Activated naive CD4-positive, alpha-beta T cell treated with anti-CD3 and anti-CD28 coated beads, Interleukin-2, amount 50 U/mL, for 72 hours (primary cell): ENCODE results near the gene IL18. TPM values are rescaled to one million over a fixed set of nuclear protein-coding genes. Genes with fewer than 3 reads are reported as not detected.
"Not testable (repeated sequence)": the region's sequence is repeated elsewhere in the genome, so short reads cannot be mapped to it uniquely, and the experiment has no call there.

Source experiments
- ATAC-seq, 2 donors: fragments of 150-1000 bp; cut with Tn5 transposase; 2 replicates each; pipeline ENCODE4 v1.10.0; 2021; ENCODE audit warnings: mild to moderate bottlenecking in 2 of 2, moderate library complexity in 2 of 2
- DNase-seq, 2 donors: peaks; one replicate each; pipeline ENCODE4 v3.0.0; 2021 to 2022; ENCODE audit warnings: low spot score in 2 of 2
- H3K27ac Mint-ChIP-seq, 2 donors: one replicate each; pipeline ENCODE4 v1.8.0; 2022; ENCODE audit warnings: mild to moderate bottlenecking in 2 of 2, mixed read lengths in 2 of 2
- H3K36me3 Mint-ChIP-seq, 2 donors: one replicate each; pipeline ENCODE4 v1.8.0; 2022; ENCODE audit warnings: mixed read lengths in 2 of 2
- H3K9me3 Mint-ChIP-seq, 2 donors: one replicate each; pipeline ENCODE4 v1.8.0; 2022; ENCODE audit warnings: mixed read lengths in 2 of 2
- total RNA-seq, 2 donors: library from RNA; stranded (reverse); gene quantifications; one replicate each; pipeline ENCODE4 v1.2.3, GENCODE V29; 2022

Gene IL18
- total RNA-seq, 2 donors from 2014 or later, result not detected

DNA sequence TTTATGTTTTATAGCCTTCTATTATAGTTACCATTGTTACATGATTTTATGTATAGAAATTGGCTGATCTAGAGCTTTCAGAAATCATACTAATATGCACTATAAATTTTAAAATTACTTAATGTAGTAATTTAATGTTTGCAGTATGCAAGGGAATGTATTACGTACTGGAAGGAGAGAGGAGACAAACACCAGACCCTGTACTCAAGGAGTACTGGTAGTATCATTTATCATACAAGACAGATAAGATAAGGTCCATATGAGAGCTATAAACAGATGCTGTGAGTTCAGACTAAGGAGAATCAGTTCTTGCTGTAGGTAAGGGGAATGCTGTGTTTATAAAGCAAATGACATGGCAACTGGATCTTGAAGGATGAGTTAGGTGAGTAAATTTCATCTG is 12.2 kb upstream of the IL18 start:
- no peak overlapping the region for H3K27ac Mint-ChIP-seq

DNA sequence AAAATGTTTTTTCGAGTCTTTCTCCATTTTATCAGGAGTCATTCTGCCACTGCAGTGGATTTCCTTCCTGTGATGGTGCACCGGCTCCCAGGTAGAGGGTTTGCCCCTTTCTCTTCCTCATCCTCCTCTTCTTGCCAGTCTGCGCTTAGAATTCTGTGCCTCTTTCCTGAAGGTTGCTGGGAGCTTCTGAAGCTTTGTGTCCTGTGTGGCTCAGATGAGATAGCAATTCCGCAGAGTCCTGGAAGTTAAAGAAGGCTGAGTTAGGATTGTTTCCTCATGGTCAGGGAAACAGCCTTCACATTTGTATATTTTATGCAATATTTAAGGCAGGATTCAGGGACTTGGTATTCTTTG is 11.7 kb upstream of the IL18 start:
- Mint-ChIP-seq H3K36me3 (peaks cover 0 to 3% of the 10 kb centered on the region in 2 donors), H3K9me3 (no peaks in the 10 kb centered on the region), H3K27ac (peak overlapping the region in 1 of 2 donors; percentile 69)
- ATAC-seq (no peak), DNase-seq (no peak)

More for the DNA sequence above, 12.2 kb upstream of the IL18 start:
- DNase-seq, result no peak
- H3K36me3 Mint-ChIP-seq, result peaks cover 4 to 8% of the 10 kb centered on the region in 2 donors
- ATAC-seq, result no peak
- H3K9me3 Mint-ChIP-seq, result peaks cover 0 to 3% of the 10 kb centered on the region in 2 donors

DNA sequence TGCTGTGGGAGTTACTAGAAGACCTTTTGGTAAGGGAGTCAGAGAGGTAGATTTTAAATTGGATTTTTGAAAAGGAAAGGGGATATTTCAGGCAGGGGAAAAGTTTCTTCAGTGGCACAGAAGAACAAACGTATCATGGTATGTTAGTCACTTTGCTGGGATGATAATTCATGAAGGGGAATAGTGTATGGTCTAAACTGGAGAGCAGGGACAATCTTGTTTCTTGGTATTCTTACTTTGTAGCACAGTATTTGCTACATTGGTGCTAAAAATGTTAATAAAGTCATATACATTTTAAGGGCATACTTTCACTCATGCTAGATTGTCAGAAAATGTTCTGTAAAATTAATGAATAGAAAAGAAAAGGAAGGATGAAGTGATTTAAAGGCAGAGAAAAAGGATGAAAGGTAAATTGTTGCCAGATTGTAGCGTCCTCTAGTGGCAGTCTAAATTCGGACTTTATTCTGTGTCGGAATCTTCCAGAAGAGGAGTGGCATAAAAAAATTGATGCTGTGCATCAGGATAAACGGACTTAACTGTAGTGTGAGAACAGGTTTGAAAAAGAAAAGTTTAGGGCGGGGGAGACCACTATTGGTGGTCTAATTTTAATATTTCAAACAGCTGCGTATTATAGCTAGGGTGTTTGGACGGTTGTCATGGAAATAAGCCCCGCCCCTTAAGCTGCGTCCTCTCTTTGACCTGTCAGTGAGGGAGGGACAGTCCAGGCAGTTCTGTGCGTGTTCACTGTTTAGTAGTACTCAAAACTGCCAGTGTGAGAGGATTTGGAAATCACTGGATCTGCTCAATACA is 11.1 kb upstream of the IL18 start, which contains the start of gene BCO2:
TSS of gene BCO2 (plus strand) at position 724 of the 810 bp plus-strand sequence. CDS start 90 bp downstream, outside the sequence.
- DNase-seq (peak in 1 of 2 donors; percentile 30), ATAC-seq (peak; percentile 85 to 95)
- no peaks in the 10 kb centered on the region for H3K36me3 Mint-ChIP-seq
- peak within 1 kb of the TSS; percentile 2 to 69 for H3K27ac Mint-ChIP-seq
- H3K9me3 Mint-ChIP-seq, result no peaks in the 10 kb centered on the region

DNA sequence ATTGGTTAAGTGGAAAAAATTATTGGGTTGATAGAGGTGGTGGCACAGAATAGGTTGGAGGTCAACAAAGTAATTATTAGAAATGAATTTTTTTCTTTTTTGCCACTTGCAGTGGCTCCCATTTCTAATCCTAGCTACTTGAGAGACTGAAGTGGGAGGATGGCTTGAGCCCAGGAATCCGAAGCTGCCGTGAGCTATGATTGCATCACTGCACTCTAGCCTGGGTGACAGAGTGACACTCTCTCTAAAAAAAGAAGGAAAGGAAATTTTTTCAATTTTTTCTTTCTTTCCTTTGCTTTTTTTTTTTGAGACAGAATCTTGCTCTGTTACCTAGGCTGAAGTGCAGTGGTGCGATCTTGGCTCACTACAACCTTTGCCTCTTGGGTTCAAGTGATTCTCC is 9.3 kb upstream of the IL18 start:
- no peak for ATAC-seq

DNA sequence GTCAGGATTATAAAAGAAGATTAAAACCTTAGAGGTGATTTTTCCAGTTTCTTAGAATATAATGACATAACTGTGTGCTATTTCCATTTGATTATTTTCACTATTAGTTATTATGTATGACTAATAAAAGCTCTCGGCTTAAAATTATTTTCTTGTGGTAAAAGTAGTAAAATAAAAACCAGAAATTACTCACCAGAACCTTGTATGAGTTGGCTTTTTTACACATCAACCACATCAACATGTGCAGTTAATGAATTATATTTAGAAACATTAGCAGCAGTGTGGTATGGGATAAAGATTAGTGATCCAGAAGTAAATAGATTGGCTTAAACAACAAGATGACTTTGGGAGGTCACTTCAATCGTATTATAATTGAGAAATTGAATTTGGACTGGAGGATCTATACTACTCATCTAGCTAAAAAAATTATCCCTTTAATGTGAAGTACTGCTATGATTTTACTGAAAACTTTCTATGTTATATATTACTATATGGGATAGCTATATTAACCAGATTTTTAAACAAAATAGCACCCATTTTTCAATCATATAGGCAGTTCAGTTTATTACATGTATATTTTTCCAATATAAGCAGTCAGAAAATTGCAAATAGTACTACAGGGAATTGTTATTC is 8.6 kb upstream of the IL18 start:
- no peak for DNase-seq
- peak in 1 of 2 donors; percentile 54 for ATAC-seq
- no peaks in the 10 kb centered on the region for H3K36me3 Mint-ChIP-seq
- H3K27ac Mint-ChIP-seq, result no peak overlapping the region
- H3K9me3 Mint-ChIP-seq, result no peaks in the 10 kb centered on the region

More for the DNA sequence above, 9.3 kb upstream of the IL18 start:
- Mint-ChIP-seq H3K9me3 (no peaks in the 10 kb centered on the region), H3K27ac (no peak overlapping the region), H3K36me3 (no peaks in the 10 kb centered on the region)
- no peak for DNase-seq

DNA sequence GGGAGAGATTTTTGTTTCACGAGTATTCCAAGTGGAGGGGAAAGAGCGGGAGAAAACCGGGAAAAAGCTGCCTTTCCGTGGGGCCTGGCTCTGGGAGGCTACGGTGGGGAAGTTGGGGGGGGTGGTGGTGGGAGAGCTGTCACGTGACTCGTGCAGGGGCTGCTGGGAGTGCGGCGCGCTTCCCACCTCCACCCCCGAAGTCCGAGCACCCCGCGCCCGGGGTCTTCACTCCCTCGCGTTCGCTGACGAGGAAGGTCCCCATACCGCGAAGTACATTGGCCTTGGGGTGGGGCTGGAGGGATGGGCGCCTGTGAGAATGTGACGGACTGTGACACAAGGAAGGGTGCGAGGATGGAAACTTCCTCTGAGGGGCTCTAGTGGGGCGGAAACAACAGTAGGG is 3.3 kb upstream of the IL18 start, which contains the start of gene TEX12:
TSS of gene TEX12 (plus strand) at position 228 of the 400 bp plus-strand sequence. CDS start 1,897 bp downstream, outside the sequence.
- DNase-seq (no peak), ATAC-seq (no peak)
- no peak within 1 kb of the TSS for H3K27ac Mint-ChIP-seq
- peaks cover 4 to 11% of the 10 kb centered on the region in 2 donors for H3K36me3 Mint-ChIP-seq
- peaks cover 0 to 1% of the 10 kb centered on the region in 2 donors for H3K9me3 Mint-ChIP-seq

DNA sequence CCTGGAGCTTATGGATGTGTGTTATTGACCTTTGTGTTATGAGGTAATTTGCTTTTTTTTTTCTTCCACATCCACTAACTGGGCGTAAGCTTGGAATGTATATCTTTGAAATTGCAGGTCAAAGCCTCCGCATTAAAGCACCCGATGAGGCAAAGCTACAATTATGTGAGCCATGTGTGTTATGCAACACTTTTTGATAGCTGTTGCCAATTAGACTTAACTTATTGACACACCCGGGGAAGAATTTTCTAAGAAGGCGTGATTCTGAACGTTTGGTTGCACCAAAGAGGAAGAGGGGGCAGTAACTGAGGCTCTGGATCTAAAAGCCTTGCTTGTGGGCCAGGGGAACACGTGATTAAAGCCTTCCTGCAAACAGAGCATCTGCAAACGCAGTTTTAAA is 2.7 kb upstream of the IL18 start:
- ATAC-seq (no peak), DNase-seq (no peak)
- peaks cover 0 to 5% of the 10 kb centered on the region in 2 donors for H3K9me3 Mint-ChIP-seq
- H3K27ac Mint-ChIP-seq, result no peak overlapping the region
- peaks cover 8 to 15% of the 10 kb centered on the region in 2 donors for H3K36me3 Mint-ChIP-seq

DNA sequence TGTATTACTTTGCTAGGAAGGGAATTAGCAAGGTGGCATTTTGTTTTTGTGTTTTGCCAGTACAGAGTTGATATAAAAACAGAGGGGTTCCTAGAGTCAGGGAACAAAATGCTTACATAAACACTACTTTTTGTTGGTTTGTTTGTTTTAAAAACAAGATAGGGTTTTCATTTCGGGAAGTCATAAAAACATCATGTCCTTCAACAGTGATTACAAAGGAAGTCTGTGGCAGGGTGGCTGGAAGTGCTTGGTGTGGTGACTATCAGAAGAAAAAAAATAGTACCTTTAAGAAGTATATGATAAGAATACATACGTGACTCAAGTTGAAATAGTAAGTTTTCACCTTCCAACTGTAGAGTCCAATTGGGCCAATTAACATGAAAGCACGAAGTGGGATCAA is 1.2 kb upstream of the IL18 start:
- no peak overlapping the region for H3K27ac Mint-ChIP-seq
- no peak for ATAC-seq
- peaks cover 0 to 5% of the 10 kb centered on the region in 2 donors for H3K9me3 Mint-ChIP-seq
- H3K36me3 Mint-ChIP-seq, result peaks cover 8 to 15% of the 10 kb centered on the region in 2 donors
- no peak for DNase-seq

DNA sequence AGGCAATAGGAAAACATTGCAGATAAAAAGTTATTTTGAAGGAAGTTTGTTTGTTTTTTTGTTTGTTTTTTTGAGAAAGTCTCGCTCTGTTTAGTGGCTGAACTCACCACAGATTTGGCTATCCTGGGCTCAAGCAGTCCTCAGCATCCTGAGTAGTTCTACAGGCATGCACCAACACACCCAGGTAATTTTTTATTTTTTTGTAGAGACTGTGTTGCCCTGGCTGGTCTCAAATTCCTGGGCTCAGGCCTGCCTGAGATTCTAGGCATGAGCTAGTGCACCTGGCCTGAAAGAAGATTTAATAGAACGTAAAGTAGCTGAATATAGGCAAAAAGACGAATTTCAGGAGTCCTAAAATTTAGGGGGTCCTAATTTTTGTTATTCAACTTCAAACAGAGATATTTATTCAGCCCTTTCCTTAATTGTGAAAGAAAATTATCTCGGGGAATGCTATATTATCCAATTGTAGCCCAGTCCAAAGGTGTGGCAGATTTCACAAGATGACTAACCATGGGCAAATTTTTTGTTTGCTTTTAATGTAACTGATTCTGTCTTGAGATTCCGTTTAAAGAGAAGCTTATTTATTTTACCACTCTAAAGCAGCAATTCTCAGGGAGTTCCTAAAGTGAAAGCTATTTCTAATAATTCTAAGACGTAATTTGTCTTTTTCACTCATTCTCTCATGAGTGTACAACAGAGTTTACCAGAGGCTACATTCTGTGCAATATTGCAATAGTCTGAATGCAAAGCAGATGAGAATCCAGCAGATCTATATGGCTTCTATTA is 940 bp downstream of the IL18 start:
- ATAC-seq, result no peak

DNA sequence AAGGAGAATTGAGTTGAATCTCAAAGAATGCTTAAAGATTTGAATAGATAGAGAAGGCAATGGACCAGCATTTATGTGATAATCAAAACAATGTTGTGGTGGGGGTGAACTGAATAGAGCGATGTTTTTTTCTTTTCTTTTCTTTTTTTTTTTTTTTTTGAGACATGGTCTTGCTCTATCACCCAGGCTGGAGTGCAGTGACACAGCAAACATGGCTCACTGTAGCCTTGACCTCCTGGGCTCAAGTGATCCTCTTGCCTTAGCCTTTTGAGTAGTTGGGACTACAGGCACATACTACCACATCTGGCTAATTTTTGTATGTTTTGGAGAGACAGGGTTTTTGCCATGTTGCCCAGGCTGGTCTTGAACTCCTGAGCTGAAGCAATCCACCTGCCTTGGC is 1.7 kb downstream of the IL18 start:
- not testable (repeated sequence) for DNase-seq, ATAC-seq, H3K9me3 Mint-ChIP-seq, H3K27ac Mint-ChIP-seq
- peaks cover 8 to 15% of the 10 kb centered on the region in 2 donors for H3K36me3 Mint-ChIP-seq

More for the DNA sequence above, 940 bp downstream of the IL18 start:
- DNase-seq, result no peak
- Mint-ChIP-seq H3K9me3 (peaks cover 0 to 5% of the 10 kb centered on the region in 2 donors), H3K27ac (no peak overlapping the region), H3K36me3 (peaks cover 8 to 15% of the 10 kb centered on the region in 2 donors)

DNA sequence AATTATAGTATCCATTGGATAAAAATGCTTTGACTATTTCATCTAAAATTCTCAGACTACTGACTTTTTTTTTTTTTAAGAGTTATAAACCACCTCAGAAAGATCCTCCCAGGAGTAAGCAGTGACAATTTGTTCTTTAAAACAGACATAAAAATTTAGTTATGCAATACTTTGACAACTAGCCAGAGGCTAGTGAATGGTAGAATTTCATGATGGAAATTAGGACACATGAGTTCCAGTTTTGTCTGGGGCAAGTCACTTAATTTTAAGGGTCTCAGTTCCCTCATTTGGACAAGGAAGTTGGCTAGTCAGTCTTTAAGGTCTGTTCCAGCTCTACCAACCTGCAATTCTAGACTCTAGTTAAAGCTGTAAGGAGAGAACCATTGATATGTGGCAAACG is 2.9 kb downstream of the IL18 start:
- Mint-ChIP-seq H3K9me3 (peaks cover 0 to 5% of the 10 kb centered on the region in 2 donors), H3K36me3 (peaks cover 8 to 9% of the 10 kb centered on the region in 2 donors), H3K27ac (no peak overlapping the region)
- DNase-seq (no peak), ATAC-seq (no peak)

DNA sequence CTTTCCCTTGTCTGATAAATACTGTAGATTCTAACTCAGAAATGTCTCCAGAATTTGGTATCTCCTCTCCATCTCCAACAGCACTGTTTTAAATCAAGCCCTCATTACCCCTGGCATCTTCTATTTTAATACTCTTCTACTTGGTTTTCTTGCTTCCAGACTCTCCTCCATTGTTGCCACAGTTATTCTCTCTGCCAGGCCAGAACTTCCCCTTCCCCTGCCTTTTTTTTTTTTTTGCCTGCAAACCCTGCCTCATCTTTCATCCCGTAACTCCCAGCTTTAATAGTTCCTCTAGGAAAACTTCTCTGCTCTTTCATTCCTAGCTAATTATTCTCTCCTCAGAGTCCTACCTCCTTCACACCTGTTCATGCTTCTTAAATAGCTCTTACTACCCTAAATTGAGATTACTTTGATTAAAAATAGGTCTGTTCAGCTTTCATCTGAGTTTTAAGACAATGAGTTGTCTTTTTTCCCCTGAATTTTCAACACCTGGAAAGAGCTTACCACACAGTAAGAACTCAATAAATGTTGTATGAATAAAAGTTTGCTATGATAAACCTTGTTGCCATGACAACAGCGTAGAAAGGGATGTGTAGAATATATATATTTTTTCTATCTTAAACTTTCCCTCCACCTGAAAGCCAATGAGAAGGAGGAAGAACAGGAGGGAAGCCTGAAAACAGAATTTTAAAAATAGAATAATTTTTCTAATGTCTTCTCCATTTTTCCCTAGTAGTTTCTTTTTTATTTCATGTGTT is 3.6 kb downstream of the IL18 start:
- no peak for ATAC-seq
- Mint-ChIP-seq H3K9me3 (peaks cover 0 to 5% of the 10 kb centered on the region in 2 donors), H3K27ac (no peak overlapping the region), H3K36me3 (peaks cover 8 to 9% of the 10 kb centered on the region in 2 donors)
- no peak for DNase-seq

DNA sequence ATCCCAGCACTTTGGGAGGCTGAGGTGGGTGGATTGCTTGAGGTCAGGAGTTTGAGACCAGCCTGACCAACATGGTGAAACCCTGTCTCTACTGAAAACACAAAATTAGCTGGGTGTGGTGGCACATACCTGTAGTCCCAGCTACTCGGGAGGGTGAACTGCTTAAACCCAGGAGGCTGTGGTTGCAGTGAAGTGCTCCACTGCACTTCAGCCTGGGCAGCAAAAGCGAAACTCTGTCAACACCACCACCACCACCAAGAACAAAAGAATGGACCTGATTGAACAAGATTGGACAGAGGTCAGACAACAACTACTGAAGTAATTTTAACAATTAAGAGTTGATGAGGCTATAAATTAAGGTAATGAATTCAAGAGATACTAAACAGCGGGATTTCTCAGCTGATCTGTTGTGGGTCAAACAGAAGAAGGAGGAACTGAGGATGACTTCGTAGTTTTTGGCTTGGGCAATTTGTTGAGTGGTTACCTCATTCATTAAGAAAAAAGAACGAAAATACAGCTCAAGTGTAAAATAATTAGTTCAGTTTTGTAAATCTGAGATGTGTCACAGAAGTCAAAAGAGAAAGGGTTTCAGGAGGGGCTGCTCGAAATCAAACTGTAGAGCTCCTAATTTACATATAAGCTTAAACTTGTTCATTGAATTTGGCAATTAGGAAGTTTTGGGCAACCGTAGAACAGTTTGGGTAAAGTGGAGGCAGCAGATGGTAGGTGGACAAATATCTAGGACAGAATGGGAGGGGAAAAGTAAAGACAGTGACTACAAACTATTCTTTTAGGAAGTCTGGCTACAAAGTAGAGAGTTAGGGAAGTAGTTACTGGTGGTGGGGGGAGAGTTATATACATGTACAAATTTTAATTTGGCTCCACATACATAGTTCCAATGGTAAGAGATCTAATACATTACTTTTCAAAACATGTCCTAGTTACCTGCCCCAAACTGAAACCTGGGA is 4.5 kb downstream of the IL18 start:
- ATAC-seq (no peak), DNase-seq (no peak)
- Mint-ChIP-seq H3K36me3 (peaks cover 8 to 9% of the 10 kb centered on the region in 2 donors), H3K9me3 (peaks cover 0 to 5% of the 10 kb centered on the region in 2 donors), H3K27ac (no peak overlapping the region)

DNA sequence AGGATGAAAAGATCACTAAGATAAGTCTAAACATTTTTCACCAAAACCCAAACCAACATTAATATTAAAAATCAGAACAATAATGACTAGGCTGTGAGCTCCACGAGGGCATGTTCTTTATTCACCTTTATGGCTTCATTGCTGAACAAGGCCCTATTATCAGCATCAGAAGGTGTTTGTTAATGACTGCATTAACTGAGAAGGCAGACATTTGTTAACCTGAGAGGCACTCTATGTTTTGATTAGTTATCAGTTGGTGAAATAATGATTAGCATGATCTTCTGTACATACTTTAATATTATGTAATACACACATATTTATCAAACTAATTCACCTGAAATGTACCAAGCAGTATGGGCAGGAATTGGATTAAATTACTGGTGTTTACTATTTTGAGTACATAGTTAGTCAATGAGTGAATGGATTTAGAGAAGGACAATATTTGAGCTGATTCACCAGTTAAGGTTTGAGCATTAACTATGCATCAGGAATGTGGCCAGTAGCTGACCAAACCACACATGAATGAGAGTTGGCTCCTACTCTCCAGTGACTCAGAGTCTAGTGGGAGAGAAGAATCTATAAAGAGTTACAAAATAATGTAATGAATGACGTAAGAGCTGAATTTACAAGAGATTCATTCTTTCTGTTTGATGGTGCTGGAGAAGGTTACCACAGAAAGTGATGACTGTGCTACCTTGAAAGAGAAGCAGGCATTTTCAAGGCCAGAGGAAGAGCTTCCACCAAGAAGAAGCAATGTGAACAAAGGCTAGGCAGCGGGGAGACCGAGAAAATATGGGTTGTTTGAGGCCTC is 6.7 kb downstream of the IL18 start:
- ATAC-seq, result peak; percentile 93 to 96
- peak in 1 of 2 donors; percentile 20 for DNase-seq
- H3K27ac Mint-ChIP-seq, result no peak overlapping the region
- peaks cover 0 to 3% of the 10 kb centered on the region in 2 donors for H3K9me3 Mint-ChIP-seq
- H3K36me3 Mint-ChIP-seq, result peaks cover 4% of the 10 kb centered on the region in 2 donors
